IMR-90 (cell line): ENCODE measurements around the gene ADAP2. TPM values are rescaled to one million over a fixed set of nuclear protein-coding genes. Genes with fewer than 3 reads are reported as not detected.

Source experiments
- ATAC-seq: fragments of 200-7000 bp; cut with Tn5 transposase; 2 replicates; pipeline ENCODE4 v1.9.1; 2020; ENCODE audit warnings: low read depth, mild to moderate bottlenecking, moderate library complexity
- BruUV-seq: library from RNA; stranded (reverse); fragments of 400-500 nt; replicated peaks from 2 replicates; lab custom pipeline; 2021; lab: Mats Ljungman, UMichigan
- CTCF ChIA-PET: fragments of 300-600 bp; formaldehyde crosslinking; extraction: SDS; loops from one replicate; lab custom pipeline; 2021; ENCODE audit warnings: antibody characterized with exemption; lab: Yijun Ruan, JAX
- POLR2A ChIA-PET: fragments of 300-600 bp; sonication (Branson Sonifier 250); formaldehyde crosslinking; loops from one replicate; lab custom pipeline; 2022; ENCODE audit warnings: antibody characterized with exemption; ENCODE audit not compliant: unreplicated experiment; lab: Charles Lee
- DNase-seq: peaks from one replicate; pipeline ENCODE4 v3.0.0; 2013
- H2AFZ ChIP-seq: replicated peaks from 2 replicates; pipeline ENCODE3; 2013; ENCODE audit warnings: low read length, mild to moderate bottlenecking; ENCODE audit not compliant: poor library complexity
- H2AK5ac ChIP-seq: 2 replicates; pipeline ENCODE4 v1.6.1; 2013; ENCODE audit warnings: low read depth, low read length, inconsistent platforms
- H2AK9ac ChIP-seq: replicated peaks from 2 replicates; pipeline ENCODE3; 2013; ENCODE audit warnings: mild to moderate bottlenecking, low read depth, low read length, moderate library complexity; ENCODE audit not compliant: poor library complexity
- H2BK120ac ChIP-seq: 2 replicates; pipeline ENCODE4 v1.6.1; 2013; ENCODE audit warnings: low read depth, low read length, inconsistent platforms
- H2BK15ac ChIP-seq: 3 replicates; pipeline ENCODE4 v1.6.1; 2013; ENCODE audit warnings: low read depth, low read length, inconsistent platforms
- H2BK20ac ChIP-seq: 2 replicates; pipeline ENCODE4 v1.6.1; 2013; ENCODE audit warnings: low read depth, mild to moderate bottlenecking, inconsistent platforms, low read length, moderate library complexity
- H2BK5ac ChIP-seq: 2 replicates; pipeline ENCODE4 v1.6.1; 2013; ENCODE audit warnings: mild to moderate bottlenecking, low read depth, low read length, inconsistent platforms; ENCODE audit not compliant: poor library complexity, severe bottlenecking
- H3K14ac ChIP-seq: replicated peaks from 2 replicates; pipeline ENCODE4 v1.6.1; 2013; ENCODE audit warnings: low read depth, low read length, inconsistent platforms
- H3K18ac ChIP-seq: 2 replicates; pipeline ENCODE4 v1.6.1; 2013; ENCODE audit warnings: low read depth, low read length, control low read depth
- H3K23ac ChIP-seq: 2 replicates; pipeline ENCODE4 v1.6.1; 2013; ENCODE audit warnings: low read depth, low read length, inconsistent platforms
- H3K27ac ChIP-seq: 2 replicates; pipeline ENCODE4 v1.5.1; 2013; ENCODE audit warnings: mild to moderate bottlenecking, control low read depth, low read length; ENCODE audit not compliant: insufficient read depth
- H3K27me3 ChIP-seq: 2 replicates; pipeline ENCODE4 v1.6.1; 2013; ENCODE audit warnings: low read length; ENCODE audit not compliant: control insufficient read depth, insufficient read depth
- H3K36me3 ChIP-seq: 2 replicates; pipeline ENCODE4 v1.6.1; 2013; ENCODE audit warnings: low read length, mixed read lengths; ENCODE audit not compliant: control insufficient read depth, insufficient read depth
- H3K4ac ChIP-seq: 2 replicates; pipeline ENCODE4 v1.6.1; 2013; ENCODE audit warnings: low read depth, low read length, inconsistent platforms
- H3K4me1 ChIP-seq: 2 replicates; pipeline ENCODE4 v1.6.1; 2013; ENCODE audit warnings: low read length, mixed read lengths; ENCODE audit not compliant: control insufficient read depth, insufficient read depth
- H3K4me2 ChIP-seq: 2 replicates; pipeline ENCODE4 v1.6.1; 2013; ENCODE audit warnings: low read depth, mild to moderate bottlenecking, control low read depth, low read length, moderate library complexity
- H3K4me3 ChIP-seq: 2 replicates; pipeline ENCODE4 v1.5.1; 2013; ENCODE audit warnings: low read depth, mild to moderate bottlenecking, control low read depth, low read length, moderate library complexity; ENCODE audit not compliant: insufficient read depth
- H3K56ac ChIP-seq: 2 replicates; pipeline ENCODE4 v1.6.1; 2013; ENCODE audit warnings: low read length, inconsistent platforms; ENCODE audit not compliant: insufficient read depth; ENCODE audit errors: extremely low read depth
- H3K79me1 ChIP-seq, 2 experiments: 2 replicates each; pipeline ENCODE4 v1.6.1; 2013; ENCODE audit warnings: low read length in 2 of 2, inconsistent platforms in 1 of 2, low read depth in 1 of 2
- H3K9ac ChIP-seq: 2 replicates; pipeline ENCODE4 v1.6.1; 2013; ENCODE audit warnings: low read depth, low read length, control low read depth
- H3K9me1 ChIP-seq: 2 replicates; pipeline ENCODE4 v1.6.1; 2013; ENCODE audit warnings: low read length, inconsistent platforms; ENCODE audit not compliant: insufficient read depth
- H3K9me3 ChIP-seq: 2 replicates; pipeline ENCODE4 v1.6.1; 2013; ENCODE audit warnings: low read length; ENCODE audit not compliant: control insufficient read depth, insufficient read depth
- H4K20me1 ChIP-seq: 2 replicates; pipeline ENCODE4 v1.6.1; 2013; ENCODE audit warnings: low read length, inconsistent platforms; ENCODE audit not compliant: insufficient read depth
- H4K5ac ChIP-seq: 2 replicates; pipeline ENCODE4 v1.6.1; 2013; ENCODE audit warnings: mild to moderate bottlenecking, low read depth, low read length, control low read depth
- H4K8ac ChIP-seq, 2 experiments: 2 replicates each; pipeline ENCODE4 v1.6.1; 2013; ENCODE audit warnings: low read depth in 2 of 2, low read length in 2 of 2, control low read depth in 1 of 2, inconsistent platforms in 1 of 2
- H4K91ac ChIP-seq: 2 replicates; pipeline ENCODE4 v1.6.1; 2013; ENCODE audit warnings: low read depth, low read length, inconsistent platforms; ENCODE audit not compliant: insufficient read depth
- BHLHE40 ChIP-seq: fragments of 150-350 bp; IDR thresholded peaks from 2 replicates; pipeline ENCODE4 v1.6.1; 2016; ENCODE audit warnings: mild to moderate bottlenecking, low read depth, low read length
- CEBPB ChIP-seq: IDR thresholded peaks from 2 replicates; pipeline ENCODE4 v1.6.1; 2012; ENCODE audit warnings: low read depth, low read length, improper control_type of control experiment
- CHD1 ChIP-seq: IDR thresholded peaks from 2 replicates; pipeline ENCODE4 v1.6.1; 2012; ENCODE audit warnings: low read depth, low read length, improper control_type of control experiment
- CTCF ChIP-seq: conservative IDR thresholded peaks from 2 replicates; pipeline ENCODE4 v1.5.1; 2012; ENCODE audit warnings: mild to moderate bottlenecking, low read depth, low read length, improper control_type of control experiment
- ELK1 ChIP-seq: fragments of 150-350 bp; IDR thresholded peaks from 2 replicates; pipeline ENCODE4 v1.6.1; 2016; ENCODE audit warnings: low read depth, mild to moderate bottlenecking, low read length, moderate library complexity, borderline replicate concordance
- FOS ChIP-seq: fragments of 150-350 bp; IDR thresholded peaks from 2 replicates; pipeline ENCODE4 v1.6.1; 2016; ENCODE audit warnings: low read depth, low read length
- MAFK ChIP-seq: IDR thresholded peaks from 2 replicates; pipeline ENCODE4 v1.6.1; 2012; ENCODE audit warnings: low read depth, low read length, improper control_type of control experiment
- MAZ ChIP-seq: IDR thresholded peaks from 2 replicates; pipeline ENCODE4 v1.6.1; 2012; ENCODE audit warnings: low read depth, mild to moderate bottlenecking, low read length, improper control_type of control experiment, moderate library complexity, borderline replicate concordance
- MXI1 ChIP-seq: IDR thresholded peaks from 2 replicates; pipeline ENCODE4 v1.6.1; 2012; ENCODE audit warnings: low read depth, mild to moderate bottlenecking, low read length, moderate library complexity, borderline replicate concordance
- NFE2L2 ChIP-seq: fragments of 150-350 bp; IDR thresholded peaks from 2 replicates; pipeline ENCODE4 v1.6.1; 2016; ENCODE audit warnings: low read depth, mild to moderate bottlenecking, low read length
- POLR2A ChIP-seq: IDR thresholded peaks from 2 replicates; pipeline ENCODE4 v1.6.1; 2012; ENCODE audit warnings: mild to moderate bottlenecking, low read depth, low read length
- RAD21 ChIP-seq: IDR thresholded peaks from 2 replicates; pipeline ENCODE4 v1.6.1; 2012; ENCODE audit warnings: low read length, improper control_type of control experiment
- RCOR1 ChIP-seq: IDR thresholded peaks from 2 replicates; pipeline ENCODE4 v1.6.1; 2012; ENCODE audit warnings: mild to moderate bottlenecking, low read length, improper control_type of control experiment; ENCODE audit not compliant: insufficient replicate concordance
- RFX5 ChIP-seq: IDR thresholded peaks from 2 replicates; pipeline ENCODE4 v1.8.0; 2012; ENCODE audit warnings: low read depth, mild to moderate bottlenecking, low read length, moderate library complexity
- SMC3 ChIP-seq: fragments of 150-350 bp; IDR thresholded peaks from 2 replicates; pipeline ENCODE4 v1.6.1; 2016; ENCODE audit warnings: low read depth, mild to moderate bottlenecking, antibody characterized with exemption, low read length, moderate library complexity
- USF2 ChIP-seq: fragments of 150-350 bp; IDR thresholded peaks from 2 replicates; pipeline ENCODE4 v1.6.1; 2017; ENCODE audit warnings: mild to moderate bottlenecking, antibody characterized with exemption, low read length, low read depth
- WGBS, 2 experiments: methylation state at CpG; one replicate each; pipeline versions ENCODE4 v1.1.5 to v1.1.7; 2013; ENCODE audit warnings: missing lambda C conversion rate in 2 of 2; ENCODE audit not compliant: insufficient read length in 1 of 2; ENCODE audit errors: extremely low coverage in 2 of 2; 5-methylcytosine and 5-hydroxymethylcytosine counted together
- dilution Hi-C: fragments of 300-500 bp; cut with HindIII; formaldehyde crosslinking; loops from one replicate; pipeline ENCODE4 v1.14.3; 2018; ENCODE audit warnings: low sequenced_read_pairs; ENCODE audit not compliant: unreplicated experiment
- in situ Hi-C: fragments of 300-500 bp; cut with MboI; formaldehyde crosslinking; loops from 3 replicates; pipeline ENCODE4 v1.14.3; 2019; ENCODE audit warnings: low sequenced_read_pairs, inconsistent platforms, mixed read lengths
- intact Hi-C: fragments of 100-400 bp; cut with micrococcal nuclease; formaldehyde crosslinking; loops from 2 replicates; pipeline ENCODE4 v1.10.0; 2022
- polyA plus RNA-seq, 3 experiments: library from polyadenylated mRNA; depleted of rRNA; stranded (reverse); fragments of >200 nt; gene quantifications; 2 replicates each; pipeline ENCODE4 v1.2.3, GENCODE V29; 2012; ENCODE audit warnings: low replicate concordance in 1 of 3
- total RNA-seq: library from RNA; depleted of rRNA; stranded (reverse); fragments of >200 nt; gene quantifications from 2 replicates; pipeline ENCODE4 v1.2.3, GENCODE V29; 2012

The ADAP2 gene
- total and polyA plus RNA-seq, 2 of the 4 experiments (the other 2 are of a cell fraction): 0.90 to 1.2 TPM

- no peaks in the 10 kb centered on the region for H4K20me1 ChIP-seq
- peaks cover 28% of the 10 kb centered on the region for H3K36me3 ChIP-seq
- intact Hi-C loops (no loop called here), dilution Hi-C loops (no loop called here), in situ Hi-C loops (no loop called here)
- no peak for ATAC-seq
- H3K4ac ChIP-seq: no peak overlapping the region
- POLR2A ChIA-PET: no interaction called here
- H3K27me3 ChIP-seq: no peaks in the 10 kb centered on the region
- H2AK5ac ChIP-seq: no peak overlapping the region
- no peak overlapping the region for H4K91ac ChIP-seq
- no peak overlapping the region for H3K4me2 ChIP-seq
- no TSS peak for BruUV-seq
- no peak overlapping the region for H2BK20ac ChIP-seq
- no peak overlapping the region for H3K23ac ChIP-seq
- no peak overlapping the region for H2BK5ac ChIP-seq
- H3K14ac ChIP-seq: no peak overlapping the region
- DNase-seq: no peak
- H3K4me1 ChIP-seq: no peaks in the 10 kb centered on the region
- no peak overlapping the region for H3K18ac ChIP-seq
- H2BK15ac ChIP-seq: no peak overlapping the region
- no peak overlapping the region for H3K27ac ChIP-seq
- no peaks in the 10 kb centered on the region for H3K79me1 ChIP-seq
- H3K56ac ChIP-seq: no peak overlapping the region
- CTCF ChIA-PET: no interaction called here
- no peak overlapping the region for H4K5ac ChIP-seq
- H2AK9ac ChIP-seq: no peak overlapping the region
- 88% methylated on average over 4 of the region's 6 CpGs; no CpG with 5 or more reads in 1 of the 2 experiments for WGBS, 2 experiments
- no peak overlapping the region for H2BK120ac ChIP-seq
- TF ChIP-seq RCOR1 (no peak), MAZ (no peak), ELK1 (no peak), CTCF (no peak), FOS (no peak), NFE2L2 (no peak), RFX5 (no peak), POLR2A (no peak), CEBPB (no peak), BHLHE40 (no peak), SMC3 (no peak), MAFK (no peak), RAD21 (no peak), CHD1 (no peak), USF2 (no peak), MXI1 (no peak)
- no peak overlapping the region for H4K8ac ChIP-seq
- no peak overlapping the region for H2AFZ ChIP-seq
- no peak overlapping the region for H3K4me3 ChIP-seq
- H3K9me3 ChIP-seq: no peaks in the 10 kb centered on the region
- peaks cover 8% of the 10 kb centered on the region for H3K9me1 ChIP-seq
- H3K9ac ChIP-seq: no peak overlapping the region
Measured at GRCh38 chr17:30997270-30997669, 75.5 kb downstream of the ADAP2 start.
